Neural progenitor cell (in vitro differentiated cells): ENCODE results near the gene AFF3. TPM values are rescaled to one million over a fixed set of nuclear protein-coding genes. Genes with fewer than 3 reads are reported as not detected.

Source experiments
- DNase-seq: peaks from one replicate; pipeline ENCODE4 v3.0.0-alpha.2; 2016; ENCODE audit warnings: low spot score
- H2AFZ ChIP-seq: fragments of 200-600 bp; sonication (generic); replicated peaks from 2 replicates; pipeline ENCODE4 v1.6.1; 2016; ENCODE audit warnings: antibody characterized with exemption
- H3F3A ChIP-seq: fragments of 200-600 bp; sonication (generic); 2 replicates; pipeline ENCODE4 v1.6.1; 2016; ENCODE audit warnings: antibody characterized with exemption, low read depth
- H3K27ac ChIP-seq: fragments of 200-600 bp; sonication (generic); 2 replicates; pipeline ENCODE4 v1.5.1; 2016; ENCODE audit warnings: mild to moderate bottlenecking
- H3K27me3 ChIP-seq: fragments of 200-600 bp; sonication (generic); 2 replicates; pipeline ENCODE4 v1.6.1; 2016; ENCODE audit warnings: mild to moderate bottlenecking, moderate library complexity
- H3K36me3 ChIP-seq: fragments of 200-600 bp; sonication (generic); 2 replicates; pipeline ENCODE4 v1.5.1; 2016
- H3K4me1 ChIP-seq: fragments of 200-600 bp; sonication (generic); 2 replicates; pipeline ENCODE4 v1.6.1; 2016; ENCODE audit warnings: mixed run types
- H3K4me2 ChIP-seq: fragments of 200-600 bp; sonication (generic); 2 replicates; pipeline ENCODE4 v1.6.1; 2016
- H3K4me3 ChIP-seq: fragments of 200-600 bp; sonication (generic); 2 replicates; pipeline ENCODE4 v1.5.1; 2016
- H3K79me2 ChIP-seq: fragments of 200-600 bp; sonication (generic); 2 replicates; pipeline ENCODE4 v1.6.1; 2016; ENCODE audit warnings: low read depth
- H3K9ac ChIP-seq: fragments of 200-600 bp; sonication (generic); 2 replicates; pipeline ENCODE4 v1.6.1; 2016
- H3K9me3 ChIP-seq: fragments of 200-600 bp; sonication (generic); 2 replicates; pipeline ENCODE4 v1.5.1; 2016; ENCODE audit warnings: low read depth
- H4K20me1 ChIP-seq: fragments of 200-600 bp; sonication (generic); 2 replicates; pipeline ENCODE4 v1.6.1; 2016; ENCODE audit warnings: low read depth
- H3K27ac Mint-ChIP-seq: 3 replicates; pipeline ENCODE4 v1.8.0; 2021; ENCODE audit warnings: mixed read lengths
- H3K27me3 Mint-ChIP-seq: 2 replicates; pipeline ENCODE4 v1.8.0; 2022; ENCODE audit warnings: low read depth, mild to moderate bottlenecking, inconsistent platforms, moderate library complexity, mixed read lengths; ENCODE audit not compliant: insufficient read depth
- H3K36me3 Mint-ChIP-seq: 3 replicates; pipeline ENCODE4 v1.8.0; 2021; ENCODE audit warnings: mixed read lengths
- H3K4me1 Mint-ChIP-seq: 3 replicates; pipeline ENCODE4 v1.8.0; 2021; ENCODE audit warnings: mixed read lengths
- H3K4me3 Mint-ChIP-seq: 3 replicates; pipeline ENCODE4 v1.8.0; 2021; ENCODE audit warnings: mild to moderate bottlenecking, moderate library complexity, mixed read lengths
- H3K9me3 Mint-ChIP-seq: 3 replicates; pipeline ENCODE4 v1.8.0; 2020; ENCODE audit warnings: mixed read lengths
- CTCF ChIP-seq: fragments of 200-600 bp; sonication (generic); IDR thresholded peaks from 2 replicates; pipeline ENCODE4 v1.5.1; 2017; ENCODE audit warnings: antibody characterized with exemption, mild to moderate bottlenecking
- EZH2 ChIP-seq: fragments of 200-600 bp; sonication (generic); IDR thresholded peaks from 2 replicates; pipeline ENCODE4 v1.6.1; 2017; ENCODE audit warnings: antibody characterized with exemption, mild to moderate bottlenecking, moderate library complexity
- EZH2phosphoT487 ChIP-seq: fragments of 200-600 bp; sonication (generic); IDR thresholded peaks from 2 replicates; pipeline ENCODE4 v1.6.1; 2017; ENCODE audit warnings: antibody characterized with exemption
- total RNA-seq: library from RNA; depleted of rRNA; stranded (reverse); fragments of >200 nt; gene quantifications from 2 replicates; pipeline ENCODE4 v1.2.3, GENCODE V29; 2015; ENCODE audit warnings: low replicate concordance

AFF3 gene
- total RNA-seq, 1 donor from 2014 or later = 0.26 TPM

- H3K9me3 ChIP-seq = no peaks in the 10 kb centered on the region
- no peak for DNase-seq
- no peak overlapping the region for H3K4me2 ChIP-seq
- no peak for TF ChIP-seq EZH2phosphoT487
- TF ChIP-seq CTCF = no peak
- TF ChIP-seq EZH2 = no peak
- no peak overlapping the region for H3K4me3 ChIP-seq
- H2AFZ ChIP-seq = no peak overlapping the region
- H3F3A ChIP-seq = peaks cover 6% of the 10 kb centered on the region
- no peaks in the 10 kb centered on the region for H4K20me1 ChIP-seq
- peaks cover 4% of the 10 kb centered on the region for H3K36me3 Mint-ChIP-seq
- no peaks in the 10 kb centered on the region for H3K27me3 ChIP-seq
- H3K4me3 Mint-ChIP-seq = no peak overlapping the region
- H3K27ac ChIP-seq = no peak overlapping the region
- H3K4me1 ChIP-seq = peaks cover 27% of the 10 kb centered on the region
- no peaks in the 10 kb centered on the region for H3K36me3 ChIP-seq
- H3K4me1 Mint-ChIP-seq = peaks cover 44% of the 10 kb centered on the region
- no peaks in the 10 kb centered on the region for H3K9me3 Mint-ChIP-seq
- no peaks in the 10 kb centered on the region for H3K79me2 ChIP-seq
- peaks cover 5% of the 10 kb centered on the region for H3K27me3 Mint-ChIP-seq
- no peak overlapping the region for H3K9ac ChIP-seq
- peak overlapping the region; percentile 13 for H3K27ac Mint-ChIP-seq
Measured at GRCh38 chr2:99988599-99988998, 153.8 kb downstream of the AFF3 start.

GRCh38 chr2:99987160-99987559 lies 155.2 kb downstream of the AFF3 start:
- H3K36me3 Mint-ChIP-seq = peaks cover 8% of the 10 kb centered on the region
- Histone ChIP-seq H3K27ac (no peak overlapping the region), H3K4me3 (no peak overlapping the region), H2AFZ (no peak overlapping the region), H3K79me2 (no peaks in the 10 kb centered on the region), H4K20me1 (no peaks in the 10 kb centered on the region), H3K4me2 (no peak overlapping the region), H3K9me3 (no peaks in the 10 kb centered on the region), H3K4me1 (peaks cover 30% of the 10 kb centered on the region), H3K36me3 (no peaks in the 10 kb centered on the region), H3F3A (peaks cover 6% of the 10 kb centered on the region), H3K9ac (no peak overlapping the region), H3K27me3 (no peaks in the 10 kb centered on the region)
- no peak overlapping the region for H3K4me3 Mint-ChIP-seq
- peaks cover 2% of the 10 kb centered on the region for H3K9me3 Mint-ChIP-seq
- H3K27me3 Mint-ChIP-seq = peaks cover 5% of the 10 kb centered on the region
- no peak for DNase-seq
- H3K4me1 Mint-ChIP-seq = peaks cover 47% of the 10 kb centered on the region
- TF ChIP-seq CTCF = no peak
- TF ChIP-seq EZH2phosphoT487 = no peak
- TF ChIP-seq EZH2 = no peak
- H3K27ac Mint-ChIP-seq = no peak overlapping the region

- H4K20me1 ChIP-seq = no peaks in the 10 kb centered on the region
- no peaks in the 10 kb centered on the region for H3K9me3 ChIP-seq
- H3K27ac ChIP-seq = no peak overlapping the region
- Mint-ChIP-seq H3K27ac (peak overlapping the region; percentile 32), H3K27me3 (peaks cover 5% of the 10 kb centered on the region), H3K4me3 (no peak overlapping the region), H3K9me3 (peaks cover 2% of the 10 kb centered on the region), H3K4me1 (peaks cover 47% of the 10 kb centered on the region), H3K36me3 (peaks cover 7% of the 10 kb centered on the region)
- H3F3A ChIP-seq = peaks cover 6% of the 10 kb centered on the region
- peaks cover 30% of the 10 kb centered on the region for H3K4me1 ChIP-seq
- DNase-seq = peak; percentile 41
- H3K36me3 ChIP-seq = no peaks in the 10 kb centered on the region
- no peak overlapping the region for H3K4me3 ChIP-seq
- no peak overlapping the region for H2AFZ ChIP-seq
- peak overlapping the region; percentile 30 for H3K4me2 ChIP-seq
- H3K9ac ChIP-seq = no peak overlapping the region
- no peaks in the 10 kb centered on the region for H3K27me3 ChIP-seq
- no peaks in the 10 kb centered on the region for H3K79me2 ChIP-seq
- TF ChIP-seq EZH2phosphoT487 (no peak), EZH2 (no peak), CTCF (no peak)
Measured at GRCh38 chr2:99984799-99985515, 157.4 kb downstream of the AFF3 start.
